GF-D8 (cell line): Measurements from ENCODE around the gene LMBRD1.

Source experiments
- DNase-seq: peaks from one replicate; lab custom pipeline; 2025; lab: John Stamatoyannopoulos, UW

Gene LMBRD1

DNA sequence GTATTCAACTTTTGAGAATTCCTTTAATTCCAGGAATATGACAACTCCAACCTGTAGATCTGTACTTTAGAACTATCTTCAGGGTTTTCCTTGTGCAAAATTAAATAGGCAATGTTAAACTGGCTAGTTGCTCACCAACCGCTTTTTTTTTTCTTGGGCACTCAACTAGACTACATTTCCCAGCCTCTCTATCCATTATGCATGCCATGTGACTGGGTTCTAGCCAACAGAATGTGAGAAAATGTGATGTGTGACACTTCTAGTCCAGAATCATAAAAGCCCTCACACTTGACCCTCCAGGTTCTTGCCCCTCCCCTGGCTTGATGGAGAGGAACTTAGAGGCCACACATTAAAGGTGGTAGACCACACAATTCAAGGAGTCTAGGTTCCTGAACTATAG is 166.0 kb downstream of the LMBRD1 start:
- no peak for DNase-seq

DNA sequence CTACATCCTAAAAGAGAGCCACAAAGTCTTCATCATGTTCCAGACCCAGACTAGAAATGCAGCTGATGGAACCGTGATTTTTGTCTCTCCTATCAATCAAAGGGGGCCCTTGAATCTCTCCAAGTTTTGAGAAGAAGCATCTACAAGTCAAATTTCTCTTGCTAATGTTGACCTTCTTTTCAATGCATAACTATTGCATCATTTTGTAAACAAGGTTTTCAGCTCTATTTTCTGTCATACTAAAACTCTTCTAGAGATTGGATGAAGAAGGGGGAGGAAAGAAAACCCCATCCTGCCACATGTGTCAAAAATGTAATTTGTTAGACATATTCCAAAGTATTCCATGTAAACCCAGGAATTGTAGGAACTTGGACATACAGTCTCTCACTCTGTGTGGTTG is 169.2 kb downstream of the LMBRD1 start:
- no peak for DNase-seq

DNA sequence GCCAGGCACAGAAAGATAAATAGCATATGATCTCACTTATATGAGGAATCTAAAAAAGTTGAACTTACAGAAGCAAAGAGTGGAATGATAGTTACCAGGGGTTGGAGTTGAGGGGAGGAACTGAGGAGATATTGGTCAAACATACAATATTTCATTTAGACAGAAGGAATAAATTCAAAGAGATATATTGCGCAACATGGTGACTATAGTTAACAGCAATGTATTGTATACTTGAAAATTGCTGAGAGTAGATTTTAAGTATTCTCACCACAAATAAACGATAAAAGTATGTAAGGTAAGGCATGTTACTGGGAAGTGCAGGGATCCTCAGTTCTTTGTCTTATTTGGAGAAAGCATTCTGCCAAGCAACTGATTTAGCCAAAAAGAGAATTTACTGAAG is 171.9 kb downstream of the LMBRD1 start:
- DNase-seq, result no peak
